Skeletal muscle cell (primary cell): Measurements from ENCODE around the gene FBXL19.

Experiments
- DNase-seq: peaks from one replicate; pipeline ENCODE4 v3.0.0-alpha.2; 2010; ENCODE audit warnings: low read depth
- H3K4me3 ChIP-seq: 2 replicates; pipeline ENCODE4 v1.5.1; 2011; ENCODE audit warnings: low read depth, mild to moderate bottlenecking, control low read depth, low read length, moderate library complexity

Gene FBXL19

GRCh38 chr16:30957456-30958174 lies 34.2 kb downstream of the FBXL19 start, which contains the start of gene SETD1A:
SETD1A (plus strand) TSS chr16:30957754; CDS start chr16:30958732, 978 bp downstream.
- peak; percentile 87 for DNase-seq

DNA sequence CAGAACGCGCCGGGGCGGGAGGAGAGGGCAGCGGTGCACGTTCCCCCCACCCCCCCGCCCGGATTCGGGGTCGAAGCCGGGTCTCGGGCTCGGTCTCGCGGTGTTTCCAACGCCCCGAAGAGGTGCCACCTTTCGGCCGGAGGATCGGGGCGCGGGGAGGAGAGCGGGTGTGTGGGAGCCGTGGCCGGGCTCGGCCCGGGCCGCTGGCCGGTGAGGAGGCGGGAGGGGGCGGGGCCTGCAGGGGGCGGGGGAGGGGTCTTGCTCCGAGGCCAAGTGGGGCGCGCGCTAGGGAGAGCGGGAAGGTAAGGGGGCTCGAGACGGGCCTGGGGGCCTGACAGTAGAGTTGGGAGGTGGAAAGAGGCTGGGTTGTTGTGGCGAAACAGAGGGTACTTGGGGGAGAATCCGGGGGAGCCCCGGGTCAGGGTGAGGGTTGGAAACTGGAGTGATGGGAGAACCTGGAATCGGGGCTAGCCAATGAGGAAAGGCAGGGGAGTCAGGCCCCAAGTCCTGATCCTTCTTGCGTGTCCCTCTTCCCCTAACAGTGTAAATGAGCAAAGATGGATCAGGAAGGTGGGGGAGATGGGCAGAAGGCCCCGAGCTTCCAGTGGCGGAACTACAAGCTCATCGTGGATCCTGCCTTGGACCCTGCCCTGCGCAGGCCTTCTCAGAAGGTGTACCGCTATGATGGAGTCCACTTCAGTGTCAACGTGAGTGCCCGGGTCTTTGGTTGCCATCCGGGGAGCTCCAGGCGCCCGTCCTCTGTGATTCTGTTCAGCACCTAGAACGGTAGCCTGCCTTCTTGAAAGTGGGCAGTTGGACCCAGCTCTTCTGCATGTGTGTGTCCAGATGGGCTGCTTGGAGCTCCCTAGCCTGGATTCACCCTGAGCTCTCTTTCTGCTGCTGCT lies 35.1 kb downstream of the FBXL19 start:
- no peak for DNase-seq
- peak overlapping the region; percentile 87 for H3K4me3 ChIP-seq

More at GRCh38 chr16:30957456-30958174, 34.2 kb downstream of the FBXL19 start, which contains the start of gene SETD1A:
- H3K4me3 ChIP-seq, result peak within 1 kb of the TSS; percentile 87

DNA sequence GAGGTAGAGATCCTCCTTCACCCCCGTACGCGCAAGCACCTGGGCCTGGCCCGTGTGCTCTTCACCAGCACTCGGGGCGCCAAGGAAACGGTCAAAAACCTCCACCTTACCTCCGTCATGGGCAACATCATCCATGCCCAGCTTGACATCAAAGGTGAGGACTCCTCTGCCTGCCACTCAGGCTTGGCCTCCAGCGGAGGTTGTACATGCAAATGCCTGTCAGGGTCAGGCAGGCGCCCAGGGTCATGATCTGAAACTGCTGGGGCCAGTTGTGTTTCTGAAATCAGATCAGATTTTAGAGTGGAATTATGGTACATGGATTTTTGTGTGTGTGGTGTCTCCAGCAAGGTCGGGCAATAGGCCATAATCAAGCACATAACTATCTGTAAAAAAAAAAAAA lies 38.0 kb downstream of the FBXL19 start:
- H3K4me3 ChIP-seq, result no peak overlapping the region
- no peak for DNase-seq

DNA sequence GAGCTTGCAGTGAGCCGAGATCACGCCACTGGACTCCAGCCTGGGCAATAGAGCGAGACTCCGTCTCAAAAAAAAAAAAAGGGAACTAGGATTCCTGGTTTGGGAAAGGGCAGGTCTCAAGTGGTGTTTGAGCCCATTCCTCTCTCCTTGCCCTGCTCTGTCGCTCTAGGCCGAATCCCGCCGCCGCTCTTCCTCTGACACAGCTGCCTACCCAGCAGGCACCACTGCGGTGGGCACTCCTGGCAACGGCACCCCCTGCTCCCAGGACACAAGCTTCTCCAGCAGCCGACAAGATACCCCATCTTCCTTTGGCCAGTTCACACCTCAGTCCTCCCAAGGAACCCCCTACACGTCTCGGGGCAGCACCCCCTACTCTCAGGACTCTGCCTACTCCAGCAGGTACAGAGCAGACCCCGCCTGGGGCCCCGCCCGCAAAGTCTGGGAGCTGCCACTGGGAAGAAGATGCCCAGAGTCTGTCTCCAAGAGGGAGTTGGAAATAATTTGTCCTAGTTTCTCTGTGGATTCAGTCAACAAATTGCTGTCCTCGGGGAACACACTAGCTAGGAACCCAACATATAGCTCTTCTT lies 40.6 kb downstream of the FBXL19 start:
- no peak overlapping the region for H3K4me3 ChIP-seq

GRCh38 chr16:30964574-30965226 lies 41.3 kb downstream of the FBXL19 start:
- no peak for DNase-seq
- H3K4me3 ChIP-seq, result no peak overlapping the region

More for the DNA sequence above, 40.6 kb downstream of the FBXL19 start:
- DNase-seq, result no peak

DNA sequence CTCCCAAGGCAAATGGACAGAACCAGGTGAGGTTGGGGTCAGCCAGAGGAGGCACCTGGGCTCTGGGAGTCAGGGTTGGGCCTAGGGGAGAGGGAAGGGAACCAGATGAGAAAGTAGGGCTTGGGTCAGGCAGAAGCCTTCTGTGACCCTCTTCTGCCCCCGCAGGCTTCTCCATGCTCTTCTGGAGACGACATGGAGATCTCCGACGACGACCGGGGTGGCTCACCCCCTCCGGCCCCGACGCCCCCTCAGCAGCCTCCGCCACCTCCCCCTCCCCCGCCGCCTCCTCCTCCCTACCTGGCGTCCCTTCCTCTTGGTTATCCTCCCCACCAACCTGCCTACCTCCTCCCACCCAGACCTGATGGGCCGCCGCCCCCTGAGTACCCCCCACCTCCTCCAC lies 42.1 kb downstream of the FBXL19 start:
- H3K4me3 ChIP-seq, result no peak overlapping the region
- DNase-seq, result no peak

- no peak for DNase-seq
- H3K4me3 ChIP-seq, result no peak overlapping the region
These were observed 42.8 kb downstream of the FBXL19 start for GRCh38 chr16:30966033-30966619.

DNA sequence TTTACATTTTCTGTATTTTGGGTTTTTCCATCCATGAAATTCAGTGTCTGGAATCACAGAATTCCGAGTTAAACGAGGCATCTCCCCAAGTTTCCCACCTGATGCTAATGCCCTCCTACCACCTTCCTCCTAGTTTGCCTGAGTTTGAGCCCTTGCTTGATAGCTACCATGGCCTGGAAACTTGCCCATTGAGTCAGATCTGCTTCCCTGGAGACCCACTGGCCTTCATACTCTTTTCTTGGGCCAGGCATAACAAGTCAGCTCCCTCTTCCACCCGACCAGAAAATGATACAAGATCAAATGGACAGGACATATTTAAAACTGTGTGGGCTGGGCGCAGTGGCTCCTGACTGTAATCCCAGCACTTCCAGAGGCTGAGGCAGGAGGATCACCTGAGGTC lies 44.4 kb downstream of the FBXL19 start:
- no peak for DNase-seq
- H3K4me3 ChIP-seq, result no peak overlapping the region

GRCh38 chr16:30969246-30969842 lies 46.0 kb downstream of the FBXL19 start:
- DNase-seq, result no peak
- H3K4me3 ChIP-seq, result no peak overlapping the region

DNA sequence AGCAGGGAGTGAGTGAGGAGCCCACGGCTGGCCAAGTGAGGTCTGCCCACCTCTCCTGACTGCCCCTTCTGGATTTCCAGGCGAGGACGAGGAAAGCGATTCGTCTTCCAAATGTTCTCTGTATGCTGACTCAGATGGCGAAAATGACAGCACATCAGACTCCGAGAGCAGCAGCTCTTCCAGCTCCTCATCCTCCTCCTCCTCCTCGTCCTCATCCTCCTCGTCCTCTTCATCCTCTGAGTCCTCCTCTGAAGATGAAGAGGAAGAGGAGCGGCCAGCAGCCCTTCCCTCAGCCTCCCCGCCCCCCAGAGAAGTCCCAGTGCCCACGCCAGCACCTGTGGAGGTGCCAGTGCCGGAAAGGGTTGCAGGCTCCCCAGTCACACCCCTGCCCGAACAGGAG lies 47.9 kb downstream of the FBXL19 start:
- no peak overlapping the region for H3K4me3 ChIP-seq

GRCh38 chr16:30972872-30973271 lies 49.5 kb downstream of the FBXL19 start:
- DNase-seq, result no peak
- H3K4me3 ChIP-seq, result no peak overlapping the region

More for the DNA sequence above, 47.9 kb downstream of the FBXL19 start:
- no peak for DNase-seq

DNA sequence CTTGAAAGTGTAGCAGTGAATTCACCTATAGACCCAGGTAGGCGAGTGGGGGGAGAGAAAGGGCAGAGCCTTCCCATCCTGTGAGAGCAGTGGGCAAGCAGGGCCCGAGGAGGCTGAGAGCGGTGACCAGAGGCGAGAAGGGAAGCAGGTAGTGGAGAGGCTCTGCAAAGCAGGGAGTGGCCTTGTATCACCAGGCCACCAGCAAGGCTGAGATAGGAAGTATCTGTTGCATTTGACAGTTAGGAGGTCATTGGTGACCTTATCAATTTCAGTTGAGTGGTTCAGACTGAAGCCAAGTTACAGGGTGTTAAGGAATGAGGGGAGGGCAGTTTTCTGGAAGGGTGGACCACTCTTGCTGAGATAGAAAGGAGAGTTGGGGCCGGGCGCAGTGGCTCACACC lies 51.0 kb downstream of the FBXL19 start:
- H3K4me3 ChIP-seq, result no peak overlapping the region
- no peak for DNase-seq

- no peak for DNase-seq
- H3K4me3 ChIP-seq, result no peak overlapping the region
These were observed 53.1 kb downstream of the FBXL19 start for GRCh38 chr16:30976486-30976885.

GRCh38 chr16:30977502-30977901 lies 54.1 kb downstream of the FBXL19 start:
- DNase-seq, result no peak
- H3K4me3 ChIP-seq, result no peak overlapping the region

DNA sequence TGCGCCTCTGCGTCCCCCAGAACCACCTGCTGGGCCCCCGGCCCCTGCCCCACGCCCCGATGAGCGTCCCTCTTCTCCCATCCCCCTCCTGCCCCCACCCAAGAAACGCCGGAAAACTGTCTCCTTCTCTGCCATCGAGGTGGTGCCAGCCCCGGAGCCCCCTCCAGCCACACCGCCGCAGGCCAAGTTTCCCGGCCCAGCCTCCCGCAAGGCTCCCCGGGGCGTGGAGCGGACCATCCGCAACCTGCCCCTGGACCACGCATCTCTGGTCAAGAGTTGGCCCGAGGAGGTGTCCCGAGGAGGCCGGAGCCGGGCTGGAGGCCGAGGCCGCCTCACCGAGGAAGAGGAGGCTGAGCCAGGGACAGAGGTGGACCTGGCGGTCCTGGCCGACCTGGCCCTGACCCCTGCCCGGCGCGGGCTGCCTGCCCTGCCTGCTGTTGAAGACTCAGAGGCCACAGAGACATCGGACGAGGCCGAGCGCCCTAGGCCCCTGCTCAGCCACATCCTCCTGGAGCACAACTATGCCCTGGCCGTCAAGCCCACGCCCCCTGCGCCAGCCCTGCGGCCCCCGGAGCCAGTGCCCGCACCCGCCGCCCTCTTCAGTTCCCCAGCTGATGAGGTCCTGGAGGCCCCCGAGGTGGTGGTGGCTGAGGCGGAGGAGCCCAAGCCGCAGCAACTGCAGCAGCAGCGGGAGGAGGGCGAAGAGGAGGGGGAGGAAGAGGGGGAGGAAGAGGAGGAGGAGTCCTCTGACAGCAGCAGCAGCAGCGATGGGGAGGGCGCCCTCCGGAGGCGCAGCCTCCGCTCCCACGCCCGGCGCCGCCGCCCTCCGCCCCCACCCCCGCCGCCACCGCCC lies 56.0 kb downstream of the FBXL19 start:
- no peak overlapping the region for H3K4me3 ChIP-seq
- no peak for DNase-seq

DNA sequence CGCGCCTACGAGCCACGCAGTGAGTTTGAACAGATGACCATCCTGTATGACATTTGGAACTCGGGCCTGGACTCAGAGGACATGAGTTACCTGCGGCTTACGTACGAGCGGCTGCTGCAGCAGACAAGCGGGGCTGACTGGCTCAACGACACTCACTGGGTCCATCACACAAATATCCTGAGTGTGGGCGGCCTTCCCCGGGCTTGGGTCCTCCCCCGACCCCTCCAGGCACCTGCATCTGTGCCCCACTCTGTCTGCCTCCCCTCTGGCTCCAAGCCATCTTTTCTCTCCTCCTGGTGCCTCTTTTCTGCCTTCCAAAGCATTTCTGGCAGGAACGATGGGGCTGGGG lies 56.6 kb downstream of the FBXL19 start:
- no peak for DNase-seq
- no peak overlapping the region for H3K4me3 ChIP-seq

DNA sequence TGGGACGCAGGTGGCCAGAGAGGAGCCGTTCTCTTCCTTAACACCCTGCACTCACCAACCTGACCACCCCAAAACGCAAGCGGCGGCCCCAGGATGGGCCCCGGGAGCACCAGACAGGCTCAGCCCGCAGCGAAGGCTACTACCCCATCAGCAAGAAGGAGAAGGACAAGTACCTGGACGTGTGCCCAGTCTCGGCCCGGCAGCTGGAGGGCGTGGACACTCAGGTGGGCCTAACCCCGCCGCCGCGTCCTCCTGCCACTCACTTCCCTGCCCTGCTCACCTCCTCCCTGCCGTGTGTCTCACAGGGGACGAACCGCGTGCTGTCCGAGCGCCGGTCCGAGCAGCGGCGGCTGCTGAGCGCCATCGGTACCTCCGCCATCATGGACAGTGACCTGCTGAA lies 57.1 kb downstream of the FBXL19 start:
- no peak for DNase-seq
- no peak overlapping the region for H3K4me3 ChIP-seq

GRCh38 chr16:30980959-30981358 lies 57.6 kb downstream of the FBXL19 start:
- no peak overlapping the region for H3K4me3 ChIP-seq
- DNase-seq, result no peak
